Panc1 (cell line): ENCODE results near the gene SYTL1. TPM values are rescaled to one million over a fixed set of nuclear protein-coding genes. Genes with fewer than 3 reads are reported as not detected.

Source experiments
- ATAC-seq: fragments of 200-7000 bp; cut with Tn5 transposase; 2 replicates; pipeline ENCODE4 v1.9.1; 2020; ENCODE audit warnings: mild to moderate bottlenecking, moderate library complexity
- BruUV-seq: library from RNA; stranded (reverse); fragments of 400-500 nt; replicated peaks from 2 replicates; lab custom pipeline; 2021; lab: Mats Ljungman, UMichigan
- CTCF ChIA-PET: fragments of 300-600 bp; sonication (Branson Sonifier 250); formaldehyde crosslinking; loops from one replicate; lab custom pipeline; 2022; ENCODE audit warnings: antibody characterized with exemption; lab: Charles Lee
- POLR2A ChIA-PET: fragments of 300-600 bp; sonication (Branson Sonifier 250); formaldehyde crosslinking; loops from one replicate; lab custom pipeline; 2022; ENCODE audit warnings: antibody characterized with exemption; lab: Charles Lee
- DNase-seq: peaks from one replicate; pipeline ENCODE4 v3.0.0-alpha.2; 2010; ENCODE audit warnings: low read depth, low spot score
- H3K27ac ChIP-seq: 2 replicates; pipeline ENCODE4 v1.5.1; 2011; ENCODE audit warnings: mild to moderate bottlenecking, low read length, inconsistent platforms
- H3K27me3 ChIP-seq: fragments of 200-500 bp; sonication (Bioruptor generic); 2 replicates; pipeline ENCODE4 v1.6.0; 2014; ENCODE audit warnings: low read length, inconsistent platforms; ENCODE audit not compliant: control insufficient read depth, insufficient read depth
- H3K36me3 ChIP-seq: fragments of 200-500 bp; sonication (Bioruptor generic); 2 replicates; pipeline ENCODE4 v1.5.1; 2014; ENCODE audit warnings: inconsistent platforms, mild to moderate bottlenecking, low read length, moderate library complexity; ENCODE audit not compliant: control insufficient read depth, insufficient read depth
- H3K4me1 ChIP-seq: 2 replicates; pipeline ENCODE4 v1.5.1; 2011; ENCODE audit warnings: inconsistent platforms, mild to moderate bottlenecking, low read length, moderate library complexity; ENCODE audit not compliant: control insufficient read depth, insufficient read depth
- H3K4me3 ChIP-seq, 2 experiments: 2 replicates each; pipeline ENCODE4 v1.5.1; 2011 to 2012; ENCODE audit warnings: low read depth in 2 of 2, low read length in 2 of 2, mild to moderate bottlenecking in 2 of 2, inconsistent platforms in 1 of 2, moderate library complexity in 1 of 2
- H3K9me3 ChIP-seq: fragments of 200-500 bp; sonication (Bioruptor generic); 2 replicates; pipeline ENCODE4 v1.5.1; 2014; ENCODE audit warnings: low read depth, mild to moderate bottlenecking, inconsistent platforms, low read length, moderate library complexity; ENCODE audit not compliant: control insufficient read depth, insufficient read depth
- CTCF ChIP-seq: fragments of 450-650 bp; IDR thresholded peaks from 2 replicates; pipeline ENCODE4 v1.5.1; 2017; ENCODE audit warnings: mild to moderate bottlenecking
- POLR2AphosphoS5 ChIP-seq: IDR thresholded peaks from 2 replicates; pipeline ENCODE4 v1.6.1; 2012; ENCODE audit warnings: mild to moderate bottlenecking, low read depth, low read length, moderate library complexity
- SIN3A ChIP-seq: IDR thresholded peaks from 2 replicates; pipeline ENCODE4 v1.6.1; 2012; ENCODE audit warnings: low read depth, mild to moderate bottlenecking, low read length, moderate library complexity, borderline replicate concordance; ENCODE audit not compliant: insufficient read depth
- TCF7L2 ChIP-seq: IDR thresholded peaks from 2 replicates; pipeline ENCODE4 v1.6.1; 2011; ENCODE audit warnings: mild to moderate bottlenecking, low read depth, low read length, inconsistent platforms
- in situ Hi-C: cut with HindIII; loops from 2 replicates; pipeline ENCODE4 v1.10.0; 2016; ENCODE audit warnings: low sequenced_read_pairs, low pct_unique_long_range_greater_than_20kb
- intact Hi-C: fragments of 100-400 bp; cut with micrococcal nuclease; formaldehyde crosslinking; loops from one replicate; pipeline ENCODE4 v1.10.0; 2022; ENCODE audit not compliant: unreplicated experiment
- total RNA-seq: library from RNA; stranded (reverse); gene quantifications from one replicate; pipeline ENCODE4 v1.2.1, GENCODE V29; 2021; ENCODE audit not compliant: unreplicated experiment
- TF ChIP-seq, protein P1 (sequence below), 2 experiments: IDR thresholded peaks; 2 replicates each; pipeline ENCODE4 v1.6.1; 2011 to 2012; ENCODE audit warnings: low read depth in 2 of 2, control low read depth in 1 of 2, low read length in 1 of 2, mild to moderate bottlenecking in 1 of 2, moderate library complexity in 1 of 2; ENCODE audit not compliant: insufficient read depth in 1 of 2

SYTL1 gene
- total RNA-seq, 1 experiment from 2014 or later, result 2.4 TPM

- no peak for TF ChIP-seq SIN3A
- TF ChIP-seq, protein P1, sequence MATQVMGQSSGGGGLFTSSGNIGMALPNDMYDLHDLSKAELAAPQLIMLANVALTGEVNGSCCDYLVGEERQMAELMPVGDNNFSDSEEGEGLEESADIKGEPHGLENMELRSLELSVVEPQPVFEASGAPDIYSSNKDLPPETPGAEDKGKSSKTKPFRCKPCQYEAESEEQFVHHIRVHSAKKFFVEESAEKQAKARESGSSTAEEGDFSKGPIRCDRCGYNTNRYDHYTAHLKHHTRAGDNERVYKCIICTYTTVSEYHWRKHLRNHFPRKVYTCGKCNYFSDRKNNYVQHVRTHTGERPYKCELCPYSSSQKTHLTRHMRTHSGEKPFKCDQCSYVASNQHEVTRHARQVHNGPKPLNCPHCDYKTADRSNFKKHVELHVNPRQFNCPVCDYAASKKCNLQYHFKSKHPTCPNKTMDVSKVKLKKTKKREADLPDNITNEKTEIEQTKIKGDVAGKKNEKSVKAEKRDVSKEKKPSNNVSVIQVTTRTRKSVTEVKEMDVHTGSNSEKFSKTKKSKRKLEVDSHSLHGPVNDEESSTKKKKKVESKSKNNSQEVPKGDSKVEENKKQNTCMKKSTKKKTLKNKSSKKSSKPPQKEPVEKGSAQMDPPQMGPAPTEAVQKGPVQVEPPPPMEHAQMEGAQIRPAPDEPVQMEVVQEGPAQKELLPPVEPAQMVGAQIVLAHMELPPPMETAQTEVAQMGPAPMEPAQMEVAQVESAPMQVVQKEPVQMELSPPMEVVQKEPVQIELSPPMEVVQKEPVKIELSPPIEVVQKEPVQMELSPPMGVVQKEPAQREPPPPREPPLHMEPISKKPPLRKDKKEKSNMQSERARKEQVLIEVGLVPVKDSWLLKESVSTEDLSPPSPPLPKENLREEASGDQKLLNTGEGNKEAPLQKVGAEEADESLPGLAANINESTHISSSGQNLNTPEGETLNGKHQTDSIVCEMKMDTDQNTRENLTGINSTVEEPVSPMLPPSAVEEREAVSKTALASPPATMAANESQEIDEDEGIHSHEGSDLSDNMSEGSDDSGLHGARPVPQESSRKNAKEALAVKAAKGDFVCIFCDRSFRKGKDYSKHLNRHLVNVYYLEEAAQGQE (IDR thresholded peaks at IDR 0.05; ENCODE audit: insufficient read depth in 1 of 2, low read depth in 2 of 2, low read length in 1 of 2), result no peak
- TF ChIP-seq CTCF, result no peak
- TF ChIP-seq TCF7L2, result no peak
- TF ChIP-seq POLR2AphosphoS5, result no peak
- no peaks in the 10 kb centered on the region for H3K9me3 ChIP-seq
- CTCF ChIA-PET, result interaction anchor here (1.1 kb wide), 1 partner anchor 9 kb away, joined by 4 read pairs; no protein-coding TSS in a partner anchor
- intact Hi-C loops, result no loop called here
- DNase-seq (no peak), ATAC-seq (no peak)
- in situ Hi-C loops, result no loop called here
- no peaks in the 10 kb centered on the region; the same call in 1 of the 2 replicates for H3K36me3 ChIP-seq
- H3K4me3 ChIP-seq, result no peak overlapping the region
- no peak overlapping the region for H3K27ac ChIP-seq
- H3K4me1 ChIP-seq, result peaks cover 16% of the 10 kb centered on the region
- POLR2A ChIA-PET, result interaction anchor here (0.7 kb wide), 1 partner anchor 608 kb away, joined by 3 read pairs; no protein-coding TSS in a partner anchor
- H3K27me3 ChIP-seq, result no peaks in the 10 kb centered on the region
- BruUV-seq, result no TSS peak
Measured at GRCh38 chr1:27353629-27354028, 11.8 kb downstream of the SYTL1 start.

GRCh38 chr1:27355683-27356082 is 13.9 kb downstream of the SYTL1 start:
- no peaks in the 10 kb centered on the region; the same call in 1 of the 2 replicates for H3K36me3 ChIP-seq
- ChIA-PET CTCF (interaction anchor here (0.5 to 1.1 kb wide), 2 partner anchors 10 to 168 kb away, joined by 3 to 5 read pairs; no protein-coding TSS in a partner anchor), POLR2A (no interaction called here)
- no peaks in the 10 kb centered on the region for H3K27me3 ChIP-seq
- H3K4me1 ChIP-seq, result peaks cover 8% of the 10 kb centered on the region
- no peak for ATAC-seq
- in situ Hi-C loops (no loop called here), intact Hi-C loops (no loop called here)
- H3K9me3 ChIP-seq, result no peaks in the 10 kb centered on the region
- no peak for DNase-seq
- no peak overlapping the region for H3K27ac ChIP-seq
- TF ChIP-seq TCF7L2, result no peak
- TF ChIP-seq POLR2AphosphoS5, result no peak
- TF ChIP-seq, protein P1 (IDR thresholded peaks at IDR 0.05; ENCODE audit: insufficient read depth in 1 of 2, low read depth in 2 of 2, low read length in 1 of 2), result no peak
- TF ChIP-seq SIN3A, result no peak
- BruUV-seq, result no TSS peak
- no peak overlapping the region for H3K4me3 ChIP-seq
